HEK293 (cell line): ENCODE results near the gene ANKRD11.

Source experiments
- GLIS1 ChIP-seq: fragments of 450-650 bp; formaldehyde crosslinking; IDR thresholded peaks from 2 replicates; pipeline ENCODE4 v1.5.1; 2016; ENCODE audit warnings: missing biosample characterization, missing genetic modification characterization
- HOXA7 ChIP-seq: sonication (generic); formaldehyde crosslinking; IDR thresholded peaks from 2 replicates; pipeline ENCODE4 v1.8.1; 2022; ENCODE audit warnings: missing genetic modification reagents, borderline replicate concordance
- IKZF3 ChIP-seq: fragments of 450-650 bp; IDR thresholded peaks from 2 replicates; pipeline ENCODE4 v1.5.0; 2018; ENCODE audit warnings: missing biosample characterization, mild to moderate bottlenecking, missing genetic modification characterization, moderate library complexity
- KLF1 ChIP-seq: fragments of 450-650 bp; formaldehyde crosslinking; IDR thresholded peaks from 2 replicates; pipeline ENCODE4 v1.5.1; 2016; ENCODE audit warnings: missing biosample characterization, missing genetic modification characterization
- KLF8 ChIP-seq: fragments of 450-650 bp; formaldehyde crosslinking; IDR thresholded peaks from 2 replicates; pipeline ENCODE4 v1.5.1; 2016; ENCODE audit warnings: missing biosample characterization, missing genetic modification characterization
- OSR2 ChIP-seq: fragments of 450-650 bp; formaldehyde crosslinking; IDR thresholded peaks from 2 replicates; pipeline ENCODE4 v1.5.1; 2016; ENCODE audit warnings: missing biosample characterization, missing genetic modification characterization
- OVOL3 ChIP-seq: fragments of 450-650 bp; formaldehyde crosslinking; IDR thresholded peaks from 2 replicates; pipeline ENCODE4 v1.5.1; 2016; ENCODE audit warnings: missing biosample characterization, missing genetic modification characterization
- PATZ1 ChIP-seq: fragments of 450-650 bp; formaldehyde crosslinking; IDR thresholded peaks from 2 replicates; pipeline ENCODE4 v1.5.1; 2016; ENCODE audit warnings: missing biosample characterization, missing genetic modification characterization
- PRDM2 ChIP-seq: fragments of 450-650 bp; formaldehyde crosslinking; IDR thresholded peaks from 2 replicates; pipeline ENCODE4 v1.5.1; 2016; ENCODE audit warnings: missing biosample characterization, missing genetic modification characterization, borderline replicate concordance
- SP2 ChIP-seq: fragments of 450-650 bp; formaldehyde crosslinking; IDR thresholded peaks from 2 replicates; pipeline ENCODE4 v1.5.1; 2016; ENCODE audit warnings: missing biosample characterization, missing genetic modification characterization
- TSHZ1 ChIP-seq: fragments of 450-650 bp; formaldehyde crosslinking; IDR thresholded peaks from 2 replicates; pipeline ENCODE4 v1.5.1; 2016; ENCODE audit warnings: missing biosample characterization, missing genetic modification characterization, borderline replicate concordance
- ZNF10 ChIP-seq: fragments of 450-650 bp; formaldehyde crosslinking; IDR thresholded peaks from 2 replicates; pipeline ENCODE4 v1.5.1; 2017; ENCODE audit warnings: missing biosample characterization, missing genetic modification characterization
- ZNF148 ChIP-seq: fragments of 450-650 bp; formaldehyde crosslinking; IDR thresholded peaks from 2 replicates; pipeline ENCODE4 v1.5.0; 2017; ENCODE audit warnings: missing biosample characterization, missing genetic modification characterization, borderline replicate concordance
- ZNF175 ChIP-seq: fragments of 450-650 bp; formaldehyde crosslinking; IDR thresholded peaks from 2 replicates; pipeline ENCODE4 v1.5.1; 2016; ENCODE audit warnings: missing biosample characterization, missing genetic modification characterization
- ZNF488 ChIP-seq: fragments of 450-650 bp; formaldehyde crosslinking; IDR thresholded peaks from 2 replicates; pipeline ENCODE4 v1.5.1; 2016; ENCODE audit warnings: missing biosample characterization, missing genetic modification characterization
- ZNF510 ChIP-seq: fragments of 450-650 bp; formaldehyde crosslinking; IDR thresholded peaks from 2 replicates; pipeline ENCODE4 v1.5.1; 2018; ENCODE audit warnings: mild to moderate bottlenecking, missing genetic modification characterization, missing biosample characterization; ENCODE audit not compliant: insufficient replicate concordance
- ZNF558 ChIP-seq: fragments of 450-650 bp; formaldehyde crosslinking; IDR thresholded peaks from 2 replicates; pipeline ENCODE4 v1.5.1; 2016; ENCODE audit warnings: missing biosample characterization, missing genetic modification characterization
- ZNF596 ChIP-seq: fragments of 450-650 bp; IDR thresholded peaks from 2 replicates; pipeline ENCODE4 v1.5.0; 2018; ENCODE audit warnings: missing biosample characterization, mild to moderate bottlenecking, missing genetic modification characterization, moderate library complexity
- ZNF621 ChIP-seq: fragments of 450-650 bp; formaldehyde crosslinking; IDR thresholded peaks from 2 replicates; pipeline ENCODE4 v1.5.1; 2017; ENCODE audit warnings: missing biosample characterization, missing genetic modification characterization
- ZNF677 ChIP-seq: fragments of 450-650 bp; IDR thresholded peaks from 2 replicates; pipeline ENCODE4 v1.5.0; 2018; ENCODE audit warnings: missing biosample characterization, mild to moderate bottlenecking, missing genetic modification characterization, moderate library complexity
- ZNF76 ChIP-seq: fragments of 450-650 bp; formaldehyde crosslinking; IDR thresholded peaks from 2 replicates; pipeline ENCODE4; 2016; ENCODE audit warnings: low read depth, missing biosample characterization, missing genetic modification characterization, borderline replicate concordance
- ZSCAN5A ChIP-seq: fragments of 450-650 bp; formaldehyde crosslinking; IDR thresholded peaks from 2 replicates; pipeline ENCODE4 v1.5.1; 2016; ENCODE audit warnings: missing biosample characterization, missing genetic modification characterization
- ZXDB ChIP-seq: fragments of 450-650 bp; formaldehyde crosslinking; IDR thresholded peaks from 2 replicates; pipeline ENCODE4 v1.5.1; 2016; ENCODE audit warnings: missing biosample characterization, missing genetic modification characterization

ANKRD11 gene

GRCh38 chr16:89330177-89330856, 160.0 kb downstream of the ANKRD11 start (continued):
- TF ChIP-seq PRDM2 (tag by site-specific recombination) (no peak), IKZF3 (tag by site-specific recombination) (peak; percentile 26; the same call in 1 of the 2 replicates), ZNF10 (tag by site-specific recombination) (no peak), ZNF175 (tag by site-specific recombination) (no peak), PATZ1 (peak; percentile 5; the same call in 1 of the 2 replicates), ZNF148 (tag by site-specific recombination) (no peak), ZNF488 (no peak), SP2 (tag by site-specific recombination) (no peak), ZNF76 (no peak), KLF8 (tag by site-specific recombination) (no peak), ZSCAN5A (no peak), KLF1 (tag by site-specific recombination) (peak; percentile 37), GLIS1 (peak; percentile 95), ZNF621 (tag by site-specific recombination) (no peak), OSR2 (tag by site-specific recombination) (peak; percentile 72), ZNF596 (tag by site-specific recombination) (no peak), HOXA7 (CRISPR knock-in tag) (no peak), ZXDB (tag by site-specific recombination) (no peak; the same call in 1 of the 2 replicates), ZNF677 (tag by site-specific recombination) (no peak), TSHZ1 (tag by site-specific recombination) (no peak), OVOL3 (tag by site-specific recombination) (no peak), ZNF510 (tag by site-specific recombination) (no peak), ZNF558 (no peak)
